K562 (cell line): ENCODE measurements around the gene SLC39A5. TPM values are rescaled to one million over a fixed set of nuclear protein-coding genes. Genes with fewer than 3 reads are reported as not detected.
A peak's percentile ranks its signal among the peaks of the same experiment; 100 is the strongest.

Experiments used
- ATAC-seq: fragments of 200-7000 bp; cut with Tn5 transposase; 3 replicates; pipeline ENCODE4 v1.9.1; 2020; ENCODE audit warnings: moderate library complexity
- BruUV-seq: library from RNA; stranded (reverse); fragments of 400-500 nt; replicated peaks from 2 replicates; lab custom pipeline; 2021; lab: Mats Ljungman, UMichigan
- CTCF ChIA-PET: fragments of 300-600 bp; formaldehyde crosslinking; extraction: SDS; loops from one replicate; lab custom pipeline; 2021; ENCODE audit warnings: low intra/inter-chr PET ratio; lab: Yijun Ruan, JAX
- POLR2A ChIA-PET: fragments of 300-600, 350-650 bp; sonication (Branson Sonifier 250); formaldehyde crosslinking; extraction: SDS; loops from one replicate; lab custom pipeline; 2021; ENCODE audit warnings: antibody characterized with exemption, inconsistent platforms; lab: Yijun Ruan, JAX
- DNase-seq, 4 experiments: peaks; one replicate each; pipeline versions ENCODE4 v3.0.0 to v3.0.0-alpha.2; 2011 to 2018; ENCODE audit warnings: low spot score in 3 of 4, mixed read lengths in 3 of 4; ENCODE audit errors: extremely low read depth in 1 of 4
- FAIRE-seq: peaks from 2 replicates; lab custom pipeline; 2011; peaks lifted over from hg19 to GRCh38; lab: Jason Lieb, UNC
- H2AFZ ChIP-seq: 2 replicates; pipeline ENCODE4 v1.6.0; 2011; ENCODE audit warnings: low read depth, low read length, control low read depth, inconsistent platforms
- H3K27ac ChIP-seq: fragments of 200-600 bp; 3 replicates; pipeline ENCODE4 v1.8.0; 2011; ENCODE audit warnings: low read depth, mild to moderate bottlenecking, control low read depth, inconsistent platforms, low read length, moderate library complexity, mixed read lengths; ENCODE audit errors: extremely low read depth
- H3K27me3 ChIP-seq, 2 experiments: fragments of 300-600 bp in 1 of 2; 2 replicates in 1 of 2; 3 replicates in 1 of 2; pipeline versions ENCODE4 v1.6.0 to v1.8.0; 2011; ENCODE audit warnings: inconsistent platforms in 2 of 2, low read length in 2 of 2, mild to moderate bottlenecking in 1 of 2, mixed read lengths in 1 of 2, moderate library complexity in 1 of 2; ENCODE audit not compliant: control insufficient read depth in 2 of 2, insufficient read depth in 2 of 2
- H3K36me3 ChIP-seq: fragments of 300-600 bp; 3 replicates; pipeline ENCODE4 v1.8.0; 2011; ENCODE audit warnings: mild to moderate bottlenecking, low read length, inconsistent platforms; ENCODE audit not compliant: control insufficient read depth, insufficient read depth
- H3K4me1 ChIP-seq, 2 experiments: fragments of 200-600 bp in 1 of 2; replicated peaks in 1 of 2; 2 replicates in 1 of 2; 3 replicates in 1 of 2; pipeline versions ENCODE4 v1.5.1 to v1.8.0; 2011; ENCODE audit warnings: inconsistent platforms in 2 of 2, low read length in 2 of 2, mild to moderate bottlenecking in 1 of 2, mixed read lengths in 1 of 2, moderate library complexity in 1 of 2; ENCODE audit not compliant: control insufficient read depth in 2 of 2, insufficient read depth in 2 of 2
- H3K4me2 ChIP-seq: 2 replicates; pipeline ENCODE4 v1.6.1; 2011; ENCODE audit warnings: low read length, control low read depth, inconsistent platforms, mixed read lengths; ENCODE audit not compliant: insufficient read depth
- H3K4me3 ChIP-seq: fragments of 200-600 bp; sonication (generic), shearing (Covaris generic); 2 replicates; pipeline ENCODE4 v1.5.1; 2016; ENCODE audit warnings: control low read depth, inconsistent platforms
- H3K79me2 ChIP-seq: fragments of 200-600 bp; 3 replicates; pipeline ENCODE4 v1.8.0; 2011; ENCODE audit warnings: low read length, inconsistent platforms; ENCODE audit not compliant: control insufficient read depth, insufficient read depth
- H3K9ac ChIP-seq, 2 experiments: 2 replicates each; pipeline versions ENCODE4 v1.6.0 to v1.6.1; 2011; ENCODE audit warnings: low read depth in 2 of 2, low read length in 2 of 2, control low read depth in 1 of 2, inconsistent platforms in 1 of 2, mild to moderate bottlenecking in 1 of 2, mixed read lengths in 1 of 2; ENCODE audit not compliant: insufficient read depth in 1 of 2
- H3K9me1 ChIP-seq: one replicate; pipeline ENCODE4 v1.6.0; 2011; ENCODE audit warnings: inconsistent platforms, mild to moderate bottlenecking, low read length, moderate library complexity; ENCODE audit not compliant: control insufficient read depth, insufficient read depth
- H3K9me3 ChIP-seq: replicated peaks from 2 replicates; pipeline ENCODE4 v1.5.1; 2011; ENCODE audit warnings: low read depth, low read length, inconsistent platforms; ENCODE audit not compliant: control insufficient read depth, insufficient read depth
- H4K20me1 ChIP-seq: replicated peaks from 2 replicates; pipeline ENCODE4 v1.6.1; 2011; ENCODE audit warnings: low read length, inconsistent platforms, mixed read lengths; ENCODE audit not compliant: control insufficient read depth, insufficient read depth
- FOXP1 ChIP-seq: sonication (generic); formaldehyde crosslinking; IDR thresholded peaks from 2 replicates; pipeline ENCODE4 v1.8.0; 2022; ENCODE audit warnings: mild to moderate bottlenecking, missing genetic modification reagents
- POLR2G ChIP-seq: fragments of 200-400 bp; formaldehyde crosslinking; IDR thresholded peaks from 2 replicates; pipeline ENCODE4 v1.6.1; 2017; ENCODE audit warnings: low read depth, mild to moderate bottlenecking, antibody characterized with exemption, low read length, moderate library complexity
- RBFOX2 ChIP-seq: fragments of 200-400 bp; formaldehyde crosslinking; IDR thresholded peaks from 2 replicates; pipeline ENCODE4 v1.6.1; 2017; ENCODE audit warnings: low read depth, mild to moderate bottlenecking, low read length, moderate library complexity
- SMC3 ChIP-seq: conservative IDR thresholded peaks from 2 replicates; pipeline ENCODE4 v1.6.1; 2011; ENCODE audit warnings: low read depth, low read length, improper control_type of control experiment; ENCODE audit not compliant: insufficient read depth
- SP1 ChIP-seq: sonication (generic); formaldehyde crosslinking; IDR thresholded peaks from 2 replicates; pipeline ENCODE4 v1.8.1; 2022; ENCODE audit warnings: mild to moderate bottlenecking, missing genetic modification reagents
- WGBS: fragments of 100-300 bp; shearing (Covaris generic); methylation state at CpG from one replicate; pipeline ENCODE4 v1.1.6; 2016; ENCODE audit warnings: low coverage, mixed read lengths; ENCODE audit not compliant: insufficient coverage; ENCODE audit errors: missing lambda C conversion rate; 5-methylcytosine and 5-hydroxymethylcytosine counted together
- in situ Hi-C: fragments of 300-500 bp; cut with MboI; formaldehyde crosslinking; loops from 4 replicates; pipeline ENCODE4 v1.15.0; 2018; ENCODE audit warnings: inconsistent platforms, mixed read lengths
- intact Hi-C: fragments of 100-400 bp; cut with micrococcal nuclease; formaldehyde crosslinking; loops from 2 replicates; pipeline ENCODE4 v1.14.2; 2022
- polyA plus RNA-seq, 8 experiments: library from polyadenylated mRNA; depleted of rRNA in 4 of 8; stranded (reverse) in 5 of 8; unstranded in 3 of 8; fragments of >200 nt; fragmentation: Nextera tagmentation in 2 of 8; fragmentation: Illumina TruSeq in 1 of 8; extraction: Ambion mirVana in 2 of 8; extraction: Trizol in 1 of 8; gene quantifications; 2 replicates each; pipeline versions ENCODE4 v1.2.1 to v1.2.3, GENCODE V29; 2011 to 2014; ENCODE audit warnings: inconsistent platforms in 1 of 8, missing spikeins in 1 of 8
- total RNA-seq, 7 experiments: library from RNA; depleted of rRNA in 6 of 7; stranded (reverse); fragments of >200 nt in 6 of 7; fragmentation: Illumina TruSeq in 2 of 7; extraction: Trizol in 2 of 7; gene quantifications; 2 replicates each; pipeline versions ENCODE4 v1.2.1 to v1.2.3, GENCODE V29; 2011 to 2021; ENCODE audit warnings: low replicate concordance in 1 of 7
- TF ChIP-seq, protein P1 (sequence below): sonication (generic); formaldehyde crosslinking; IDR thresholded peaks from 2 replicates; pipeline ENCODE4 v1.8.1; 2023; ENCODE audit warnings: mild to moderate bottlenecking, missing genetic modification reagents

The SLC39A5 gene
- total and polyA plus RNA-seq, 9 of the 15 experiments (the other 6 are each of a cell fraction or from before 2014, with no cell fraction given), result 0.08 to 0.10 TPM; not detected in 7

GRCh38 chr12:56242986-56243385, 13.1 kb downstream of the SLC39A5 start:
- H3K4me1 ChIP-seq, result peaks cover 30 to 33% of the 10 kb centered on the region in 2 experiments
- POLR2A ChIA-PET, result interaction anchor here (0.6 to 1.0 kb wide), 3 partner anchors 10 to 148 kb away, joined by 3 to 4 read pairs (median 3); no protein-coding TSS in a partner anchor
- no peak for ATAC-seq
- no peaks in the 10 kb centered on the region for H3K27me3 ChIP-seq
- no peak for DNase-seq
- H3K9me1 ChIP-seq, result no peaks in the 10 kb centered on the region
- H3K36me3 ChIP-seq, result peaks cover 82% of the 10 kb centered on the region; the same call in 2 of the 3 replicates
- no peaks in the 10 kb centered on the region for H4K20me1 ChIP-seq
- in situ Hi-C loops (no loop called here), intact Hi-C loops (no loop called here)
- H3K27ac ChIP-seq, result peak overlapping the region; percentile 33; the same call in 2 of the 3 replicates
- FAIRE-seq, result no peak
- peak overlapping the region; percentile 11 to 53; a peak in 3 of 4 replicates for H3K9ac ChIP-seq
- BruUV-seq, result no TSS peak
- H3K4me3 ChIP-seq, result no peak overlapping the region
- TF ChIP-seq FOXP1 (CRISPR knock-in tag) (no peak), SMC3 (no peak), RBFOX2 (peak; percentile 43; the same call in 1 of the 2 replicates), SP1 (CRISPR knock-in tag) (no peak), POLR2G (peak; percentile 26; the same call in 1 of the 2 replicates)
- TF ChIP-seq, protein P1, sequence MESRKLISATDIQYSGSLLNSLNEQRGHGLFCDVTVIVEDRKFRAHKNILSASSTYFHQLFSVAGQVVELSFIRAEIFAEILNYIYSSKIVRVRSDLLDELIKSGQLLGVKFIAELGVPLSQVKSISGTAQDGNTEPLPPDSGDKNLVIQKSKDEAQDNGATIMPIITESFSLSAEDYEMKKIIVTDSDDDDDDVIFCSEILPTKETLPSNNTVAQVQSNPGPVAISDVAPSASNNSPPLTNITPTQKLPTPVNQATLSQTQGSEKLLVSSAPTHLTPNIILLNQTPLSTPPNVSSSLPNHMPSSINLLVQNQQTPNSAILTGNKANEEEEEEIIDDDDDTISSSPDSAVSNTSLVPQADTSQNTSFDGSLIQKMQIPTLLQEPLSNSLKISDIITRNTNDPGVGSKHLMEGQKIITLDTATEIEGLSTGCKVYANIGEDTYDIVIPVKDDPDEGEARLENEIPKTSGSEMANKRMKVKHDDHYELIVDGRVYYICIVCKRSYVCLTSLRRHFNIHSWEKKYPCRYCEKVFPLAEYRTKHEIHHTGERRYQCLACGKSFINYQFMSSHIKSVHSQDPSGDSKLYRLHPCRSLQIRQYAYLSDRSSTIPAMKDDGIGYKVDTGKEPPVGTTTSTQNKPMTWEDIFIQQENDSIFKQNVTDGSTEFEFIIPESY, result 0 out of 2 replicates have a peak, but pooled peaks have one; percentile 43
- no peaks in the 10 kb centered on the region for H3K9me3 ChIP-seq
- no peaks in the 10 kb centered on the region for H3K79me2 ChIP-seq
- CTCF ChIA-PET, result no interaction called here
- H3K4me2 ChIP-seq, result no peak overlapping the region
- WGBS, result 88% methylated on average over 12 of the region's 13 CpGs
- no peak overlapping the region for H2AFZ ChIP-seq
